Muscle of leg (tissue), 11 donors: ENCODE results near the gene FZD7. TPM values are rescaled to one million over a fixed set of nuclear protein-coding genes. Genes with fewer than 3 reads are reported as not detected.

Experiments used
- DNase-seq: peaks from one replicate; pipeline ENCODE4 v3.0.0; 2013
- H3K27ac ChIP-seq: one replicate; pipeline ENCODE4 v1.5.1; 2013; ENCODE audit warnings: mild to moderate bottlenecking, low read length, control low read depth
- H3K27me3 ChIP-seq: one replicate; pipeline ENCODE4 v1.6.1; 2013; ENCODE audit warnings: low read length; ENCODE audit not compliant: control insufficient read depth, insufficient read depth
- H3K36me3 ChIP-seq: one replicate; pipeline ENCODE4 v1.6.1; 2013; ENCODE audit warnings: low read length; ENCODE audit not compliant: control insufficient read depth, insufficient read depth
- H3K4me1 ChIP-seq: one replicate; pipeline ENCODE4 v1.6.1; 2013; ENCODE audit warnings: low read length; ENCODE audit not compliant: control insufficient read depth, insufficient read depth
- H3K4me3 ChIP-seq: one replicate; pipeline ENCODE4 v1.5.1; 2013; ENCODE audit warnings: low read length, control low read depth
- H3K9me3 ChIP-seq: replicated peaks from 2 replicates; pipeline ENCODE4 v1.6.1; 2013; ENCODE audit warnings: low read depth, low read length; ENCODE audit not compliant: control insufficient read depth
- WGBS: methylation state at CpG from one replicate; pipeline ENCODE4 v1.1.5; 2013; ENCODE audit warnings: missing lambda C conversion rate; ENCODE audit not compliant: insufficient coverage; 5-methylcytosine and 5-hydroxymethylcytosine counted together
- polyA plus RNA-seq, 8 donors: library from polyadenylated mRNA; unstranded; fragments of 120-200 nt; gene quantifications; one replicate each; pipeline versions ENCODE4 v1.2.1 to v1.2.3, GENCODE V29; 2013; ENCODE audit warnings: inconsistent platforms in 1 of 8, low replicate concordance in 1 of 8; ENCODE audit not compliant: insufficient read length in 8 of 8, insufficient read depth in 1 of 8
- total RNA-seq: library from RNA; stranded (reverse); fragments of 120-200 nt; gene quantifications from one replicate; pipeline ENCODE4 v1.2.4, GENCODE V29; 2013

Gene FZD7
- total and polyA plus RNA-seq, 9 donors: 22.4 to 37.3 (median 28.6) TPM

GRCh38 chr2:202035089-202035940 lies 1.7 kb downstream of the FZD7 start:
- peaks cover 36% of the 10 kb centered on the region for H3K4me1 ChIP-seq
- H3K27me3 ChIP-seq: peaks cover 36% of the 10 kb centered on the region

DNA sequence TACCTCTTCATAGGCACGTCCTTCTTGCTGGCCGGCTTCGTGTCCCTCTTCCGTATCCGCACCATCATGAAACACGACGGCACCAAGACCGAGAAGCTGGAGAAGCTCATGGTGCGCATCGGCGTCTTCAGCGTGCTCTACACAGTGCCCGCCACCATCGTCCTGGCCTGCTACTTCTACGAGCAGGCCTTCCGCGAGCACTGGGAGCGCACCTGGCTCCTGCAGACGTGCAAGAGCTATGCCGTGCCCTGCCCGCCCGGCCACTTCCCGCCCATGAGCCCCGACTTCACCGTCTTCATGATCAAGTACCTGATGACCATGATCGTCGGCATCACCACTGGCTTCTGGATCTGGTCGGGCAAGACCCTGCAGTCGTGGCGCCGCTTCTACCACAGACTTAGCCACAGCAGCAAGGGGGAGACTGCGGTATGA lies 2.3 kb downstream of the FZD7 start:
- DNase-seq: no peak
- H3K9me3 ChIP-seq: no peaks in the 10 kb centered on the region
- H3K36me3 ChIP-seq: peaks cover 9% of the 10 kb centered on the region
- peaks cover 36% of the 10 kb centered on the region for H3K27me3 ChIP-seq
- peak overlapping the region; percentile 60 for H3K27ac ChIP-seq
- peaks cover 36% of the 10 kb centered on the region for H3K4me1 ChIP-seq
- 26% methylated on average over 27 of the region's 32 CpGs for WGBS
- peak overlapping the region; percentile 74 for H3K4me3 ChIP-seq

More at GRCh38 chr2:202035089-202035940, 1.7 kb downstream of the FZD7 start:
- Histone ChIP-seq H3K27ac (no peak overlapping the region), H3K9me3 (no peaks in the 10 kb centered on the region), H3K36me3 (peaks cover 9% of the 10 kb centered on the region), H3K4me3 (peak overlapping the region; percentile 74)
- DNase-seq: peak; percentile 81
- 4% methylated on average over 73 of the region's 78 CpGs for WGBS

- peaks cover 36% of the 10 kb centered on the region for H3K27me3 ChIP-seq
- H3K9me3 ChIP-seq: no peaks in the 10 kb centered on the region
- peaks cover 36% of the 10 kb centered on the region for H3K4me1 ChIP-seq
- WGBS: 12% methylated on average over 11 of the region's 15 CpGs
- H3K36me3 ChIP-seq: peaks cover 9% of the 10 kb centered on the region
- DNase-seq: peak; percentile 41
- H3K4me3 ChIP-seq: peak overlapping the region; percentile 74
- H3K27ac ChIP-seq: peak overlapping the region; percentile 60
Measured at GRCh38 chr2:202036601-202037037, 3.0 kb downstream of the FZD7 start.

DNA sequence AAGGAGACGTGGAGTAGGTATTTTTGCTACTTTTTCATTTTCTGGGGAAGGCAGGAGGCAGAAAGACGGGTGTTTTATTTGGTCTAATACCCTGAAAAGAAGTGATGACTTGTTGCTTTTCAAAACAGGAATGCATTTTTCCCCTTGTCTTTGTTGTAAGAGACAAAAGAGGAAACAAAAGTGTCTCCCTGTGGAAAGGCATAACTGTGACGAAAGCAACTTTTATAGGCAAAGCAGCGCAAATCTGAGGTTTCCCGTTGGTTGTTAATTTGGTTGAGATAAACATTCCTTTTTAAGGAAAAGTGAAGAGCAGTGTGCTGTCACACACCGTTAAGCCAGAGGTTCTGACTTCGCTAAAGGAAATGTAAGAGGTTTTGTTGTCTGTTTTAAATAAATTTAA lies 3.4 kb downstream of the FZD7 start:
- 26% methylated on average over 5 of the region's 7 CpGs for WGBS
- peaks cover 33% of the 10 kb centered on the region for H3K27me3 ChIP-seq

DNA sequence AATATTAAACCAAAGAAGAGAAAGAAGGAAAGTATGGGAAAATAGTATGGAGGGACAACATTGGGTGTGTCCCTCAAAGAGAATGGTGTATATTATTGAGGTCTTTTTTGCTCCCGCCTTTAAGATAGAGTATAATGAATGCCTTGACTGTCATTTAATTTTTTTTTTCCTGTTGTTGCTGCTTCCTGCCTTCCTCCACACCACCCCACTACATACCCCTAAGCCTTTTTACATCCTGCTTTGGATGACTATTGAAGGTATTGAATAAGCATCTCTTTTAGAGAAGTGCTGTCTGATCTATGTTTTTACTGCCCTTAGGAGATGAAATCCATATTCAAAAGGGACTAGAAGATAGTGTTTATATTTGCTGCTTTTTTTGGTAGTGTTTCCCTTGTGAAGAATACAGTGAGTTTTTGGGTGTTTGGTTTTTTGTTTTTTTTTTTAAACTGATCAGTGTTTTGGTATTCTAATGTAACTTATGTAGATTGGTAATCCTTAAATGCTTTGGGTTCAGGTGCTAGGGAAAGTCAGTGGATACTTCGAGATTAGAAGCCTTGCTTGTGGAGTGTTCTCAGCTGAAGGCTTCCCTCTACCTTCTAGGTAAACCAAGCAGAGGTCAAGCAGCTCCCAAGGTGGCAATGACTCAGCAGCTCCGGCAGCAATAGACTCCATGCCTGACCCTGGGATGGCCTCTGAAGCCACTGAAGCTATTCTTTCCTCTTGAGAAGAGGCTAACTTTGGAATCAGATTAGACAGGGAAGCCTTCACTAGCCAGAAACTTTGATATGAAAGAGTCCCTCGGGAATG lies 5.0 kb downstream of the FZD7 start:
- 27% methylated on average over 2 of the region's 4 CpGs for WGBS
- no peaks in the 10 kb centered on the region for H3K9me3 ChIP-seq
- H3K27me3 ChIP-seq: peaks cover 25% of the 10 kb centered on the region
- DNase-seq: peak; percentile 57
- H3K36me3 ChIP-seq: peaks cover 9% of the 10 kb centered on the region
- peaks cover 28% of the 10 kb centered on the region for H3K4me1 ChIP-seq
- no peak overlapping the region for H3K27ac ChIP-seq
- no peak overlapping the region for H3K4me3 ChIP-seq

More for the DNA sequence above, 3.4 kb downstream of the FZD7 start:
- Histone ChIP-seq H3K4me1 (peaks cover 33% of the 10 kb centered on the region), H3K36me3 (peaks cover 9% of the 10 kb centered on the region), H3K9me3 (no peaks in the 10 kb centered on the region), H3K4me3 (peak overlapping the region; percentile 74), H3K27ac (peak overlapping the region; percentile 60)
- DNase-seq: peak; percentile 53

GRCh38 chr2:202039278-202040078 lies 5.8 kb downstream of the FZD7 start:
- no peak overlapping the region for H3K4me3 ChIP-seq
- H3K4me1 ChIP-seq: peaks cover 28% of the 10 kb centered on the region
- peak overlapping the region; percentile 38 for H3K27ac ChIP-seq
- H3K9me3 ChIP-seq: no peaks in the 10 kb centered on the region
- peaks cover 9% of the 10 kb centered on the region for H3K36me3 ChIP-seq
- peaks cover 25% of the 10 kb centered on the region for H3K27me3 ChIP-seq
- no peak for DNase-seq
- 54% methylated on average over 7 of the region's 13 CpGs for WGBS

GRCh38 chr2:202040079-202040844 lies 6.6 kb downstream of the FZD7 start:
- Histone ChIP-seq H3K27ac (no peak overlapping the region), H3K4me3 (no peak overlapping the region), H3K9me3 (no peaks in the 10 kb centered on the region), H3K4me1 (peaks cover 24% of the 10 kb centered on the region), H3K27me3 (peaks cover 18% of the 10 kb centered on the region), H3K36me3 (peaks cover 9% of the 10 kb centered on the region)
- no peak for DNase-seq
- WGBS: 67% methylated on average over 1 of the region's 4 CpGs

- Histone ChIP-seq H3K4me3 (no peak overlapping the region), H3K27me3 (peaks cover 2% of the 10 kb centered on the region), H3K4me1 (peaks cover 10% of the 10 kb centered on the region), H3K27ac (no peak overlapping the region), H3K36me3 (peaks cover 2% of the 10 kb centered on the region), H3K9me3 (no peaks in the 10 kb centered on the region)
- WGBS: 83% methylated on average over 1 of the region's 5 CpGs
- DNase-seq: no peak
Measured at GRCh38 chr2:202042444-202042843, 8.8 kb downstream of the FZD7 start.

- WGBS: no CpG with 5 or more reads among the region's 6 CpGs
- Histone ChIP-seq H3K27ac (no peak overlapping the region), H3K36me3 (peaks cover 2% of the 10 kb centered on the region), H3K4me1 (peaks cover 10% of the 10 kb centered on the region), H3K4me3 (no peak overlapping the region), H3K27me3 (peaks cover 2% of the 10 kb centered on the region), H3K9me3 (no peaks in the 10 kb centered on the region)
- DNase-seq: no peak
Measured at GRCh38 chr2:202043475-202043874, 9.8 kb downstream of the FZD7 start.
